ENCODE measurements around the gene ZNF74.
"Not testable (repeated sequence)": the region's sequence is repeated elsewhere in the genome, so short reads cannot be mapped to it uniquely, and the experiment has no call there.

DNA sequence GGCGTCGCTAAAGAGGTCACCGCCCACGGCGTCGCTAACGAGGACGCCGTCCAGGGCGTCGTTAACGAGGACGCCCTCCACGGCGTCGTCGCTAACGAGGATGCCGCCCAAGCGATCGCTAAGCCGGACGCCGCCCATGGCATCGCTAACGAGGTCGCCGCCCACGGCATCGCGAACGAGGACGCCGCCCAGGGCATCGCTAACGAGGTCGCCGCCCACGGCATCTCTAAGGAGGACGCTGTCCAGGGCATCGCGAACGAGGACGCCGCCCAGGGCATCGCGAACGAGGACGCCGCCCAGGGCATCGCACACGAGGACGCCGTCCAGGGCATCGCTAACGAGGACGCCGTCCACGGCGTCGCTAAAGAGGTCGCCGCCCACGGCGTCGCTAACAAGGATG, 37.0 kb upstream of the ZNF74 start:
- TF ChIP-seq, protein P1, sequence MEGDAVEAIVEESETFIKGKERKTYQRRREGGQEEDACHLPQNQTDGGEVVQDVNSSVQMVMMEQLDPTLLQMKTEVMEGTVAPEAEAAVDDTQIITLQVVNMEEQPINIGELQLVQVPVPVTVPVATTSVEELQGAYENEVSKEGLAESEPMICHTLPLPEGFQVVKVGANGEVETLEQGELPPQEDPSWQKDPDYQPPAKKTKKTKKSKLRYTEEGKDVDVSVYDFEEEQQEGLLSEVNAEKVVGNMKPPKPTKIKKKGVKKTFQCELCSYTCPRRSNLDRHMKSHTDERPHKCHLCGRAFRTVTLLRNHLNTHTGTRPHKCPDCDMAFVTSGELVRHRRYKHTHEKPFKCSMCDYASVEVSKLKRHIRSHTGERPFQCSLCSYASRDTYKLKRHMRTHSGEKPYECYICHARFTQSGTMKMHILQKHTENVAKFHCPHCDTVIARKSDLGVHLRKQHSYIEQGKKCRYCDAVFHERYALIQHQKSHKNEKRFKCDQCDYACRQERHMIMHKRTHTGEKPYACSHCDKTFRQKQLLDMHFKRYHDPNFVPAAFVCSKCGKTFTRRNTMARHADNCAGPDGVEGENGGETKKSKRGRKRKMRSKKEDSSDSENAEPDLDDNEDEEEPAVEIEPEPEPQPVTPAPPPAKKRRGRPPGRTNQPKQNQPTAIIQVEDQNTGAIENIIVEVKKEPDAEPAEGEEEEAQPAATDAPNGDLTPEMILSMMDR (conservative IDR thresholded peaks at IDR 0.05 in 1 of 2, IDR thresholded peaks at IDR 0.05 in 1 of 2; ENCODE audit: extremely low read depth in 1 of 2, insufficient read depth in 1 of 2, low read depth in 1 of 2, low read length in 2 of 2) = not testable (repeated sequence)
- not testable (repeated sequence) for TF ChIP-seq EZH2 (IDR thresholded peaks at IDR 0.05; ENCODE audit: borderline replicate concordance, low read length)

All from mammary epithelial cell (primary cell).